GM12878 (cell line): Measurements from ENCODE around the gene KCNMB2. TPM values are rescaled to one million over a fixed set of nuclear protein-coding genes. Genes with fewer than 3 reads are reported as not detected.

Source experiments
- CBX3 ChIP-seq: fragments of 200-600 bp; sonication (generic); IDR thresholded peaks from 2 replicates; pipeline ENCODE4 v1.6.1; 2016; ENCODE audit warnings: low read depth, borderline replicate concordance
- E2F4 ChIP-seq: IDR thresholded peaks from 2 replicates; pipeline ENCODE4 v1.6.1; 2012; ENCODE audit warnings: low read depth, low read length, improper control_type of control experiment
- ELK1 ChIP-seq: IDR thresholded peaks from 2 replicates; pipeline ENCODE4 v1.6.1; 2012; ENCODE audit warnings: low read depth, low read length, improper control_type of control experiment
- KAT2A ChIP-seq: conservative IDR thresholded peaks from 2 replicates; pipeline ENCODE4 v1.6.1; 2011; ENCODE audit warnings: low read depth, low read length; ENCODE audit not compliant: control insufficient read depth
- MYC ChIP-seq: IDR thresholded peaks from 2 replicates; pipeline ENCODE4 v1.6.1; 2011; ENCODE audit warnings: mild to moderate bottlenecking, low read length, moderate library complexity, inconsistent platforms; ENCODE audit not compliant: insufficient read depth, insufficient replicate concordance, insufficient read length, severe bottlenecking
- RELB ChIP-seq: fragments of 450-650 bp; IDR thresholded peaks from 2 replicates; pipeline ENCODE4 v1.6.1; 2017; ENCODE audit warnings: low read depth, mild to moderate bottlenecking, moderate library complexity
- SPI1 ChIP-seq: IDR thresholded peaks from 2 replicates; pipeline ENCODE4 v1.6.1; 2011; ENCODE audit warnings: low read depth, mild to moderate bottlenecking, low read length, moderate library complexity, borderline replicate concordance; ENCODE audit not compliant: insufficient read depth
- SRF ChIP-seq, 2 experiments: IDR thresholded peaks; 2 replicates each; pipeline ENCODE4 v1.6.1; 2011; ENCODE audit warnings: low read depth in 2 of 2, low read length in 2 of 2, mild to moderate bottlenecking in 1 of 2, moderate library complexity in 1 of 2
- TBL1XR1 ChIP-seq: IDR thresholded peaks from 2 replicates; pipeline ENCODE4 v1.6.1; 2012; ENCODE audit warnings: low read depth, low read length, improper control_type of control experiment
- ZNF622 ChIP-seq: fragments of 450-650 bp; IDR thresholded peaks from 2 replicates; pipeline ENCODE4 v1.6.1; 2017; ENCODE audit warnings: mild to moderate bottlenecking, inconsistent platforms
- polyA plus RNA-seq, 11 experiments: library from polyadenylated mRNA; depleted of rRNA in 4 of 11; unstranded in 6 of 11; stranded (reverse) in 5 of 11; fragments of >200 nt; fragmentation: Nextera tagmentation in 4 of 11; fragmentation: Illumina TruSeq in 1 of 11; extraction: Ambion mirVana in 4 of 11; extraction: Trizol in 1 of 11; gene quantifications; 1 replicate in 1 of 11; 2 replicates in 10 of 11; pipeline versions ENCODE4 v1.2.1 to v1.2.3, GENCODE V29; 2011 to 2016; ENCODE audit warnings: inconsistent platforms in 2 of 11, missing spikeins in 2 of 11, low read depth in 1 of 11
- total RNA-seq, 4 experiments: library from RNA; depleted of rRNA in 3 of 4; stranded (reverse); fragments of >200 nt in 3 of 4; fragmentation: Illumina TruSeq in 1 of 4; extraction: Trizol in 1 of 4; gene quantifications; 2 replicates each; pipeline versions ENCODE4 v1.2.1 to v1.2.3, GENCODE V29; 2013 to 2021

KCNMB2 gene
- total and polyA plus RNA-seq, 10 of the 15 experiments (the other 5 are each of a cell fraction or from before 2014, with no cell fraction given): 0.22 to 18.8 (median 11.0) TPM

DNA sequence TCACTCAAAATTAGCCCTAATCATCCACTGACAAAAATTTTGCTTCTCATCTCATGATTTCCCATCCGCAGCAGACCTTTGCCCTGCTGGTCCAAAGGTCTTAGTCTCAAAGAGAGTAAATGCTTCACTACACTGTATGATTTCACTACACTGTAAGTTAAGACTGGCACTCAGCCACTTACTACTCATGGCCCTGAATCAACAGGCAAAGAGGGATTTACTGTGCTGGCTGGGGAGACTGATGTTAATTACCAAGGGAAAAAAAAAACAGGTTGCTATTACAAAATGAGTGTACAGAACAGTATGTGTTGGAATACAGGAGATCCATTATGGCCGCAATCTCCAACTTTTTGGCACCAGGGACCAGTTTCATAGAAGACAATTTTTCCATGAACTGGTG, 320.6 kb downstream of the KCNMB2 start (continued):
- TF ChIP-seq TBL1XR1 (no peak), MYC (no peak), RELB (no peak), SRF (IDR thresholded peaks at IDR 0.05; ENCODE audit: low read depth in 2 of 2, low read length in 2 of 2) (no peak), ELK1 (no peak), E2F4 (no peak), ZNF622 (no peak), KAT2A (no peak), CBX3 (no peak), SPI1 (no peak)
